HEK293 (cell line): Measurements from ENCODE around the gene SH3BP5L.

Source experiments
- ATF2 ChIP-seq: fragments of 450-650 bp; formaldehyde crosslinking; IDR thresholded peaks from 2 replicates; pipeline ENCODE4 v1.5.1; 2016; ENCODE audit warnings: missing biosample characterization, missing genetic modification characterization, low read depth
- GLI4 ChIP-seq: fragments of 450-650 bp; formaldehyde crosslinking; IDR thresholded peaks from 2 replicates; pipeline ENCODE4 v1.5.1; 2016; ENCODE audit warnings: missing biosample characterization, missing genetic modification characterization
- GLIS2 ChIP-seq: fragments of 450-650 bp; formaldehyde crosslinking; IDR thresholded peaks from 2 replicates; pipeline ENCODE4 v1.5.1; 2016; ENCODE audit warnings: missing biosample characterization, missing genetic modification characterization
- ZNF146 ChIP-seq: fragments of 450-650 bp; formaldehyde crosslinking; IDR thresholded peaks from 2 replicates; pipeline ENCODE4 v1.5.1; 2016; ENCODE audit warnings: missing biosample characterization, missing genetic modification characterization
- ZNF548 ChIP-seq: fragments of 450-650 bp; formaldehyde crosslinking; IDR thresholded peaks from 2 replicates; pipeline ENCODE4 v1.5.1; 2016; ENCODE audit warnings: missing biosample characterization, missing genetic modification characterization

DNA sequence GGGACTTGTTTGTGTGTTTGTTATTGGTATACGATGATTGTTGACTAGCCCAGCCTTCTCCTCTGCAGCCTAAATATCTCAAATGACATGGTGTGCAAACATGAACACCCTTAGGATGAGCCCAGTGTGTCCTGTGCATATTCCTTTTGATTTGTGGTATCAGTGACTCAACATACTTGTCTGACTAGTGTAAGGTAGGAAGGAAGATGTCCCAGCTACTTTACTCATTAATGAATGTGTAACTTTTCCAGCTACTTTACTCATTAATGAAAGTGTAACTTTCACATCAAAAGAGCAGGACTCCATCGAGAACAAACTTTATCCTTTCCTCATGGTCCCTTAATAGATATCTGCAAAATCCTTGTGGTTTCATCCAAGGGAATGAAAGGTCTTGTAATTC lies 35.9 kb upstream of the SH3BP5L start:
- no peak for TF ChIP-seq ZNF146
- no peak for TF ChIP-seq ZNF548
- no peak for TF ChIP-seq GLI4 (tag by site-specific recombination)
- no peak for TF ChIP-seq ATF2
- no peak for TF ChIP-seq GLIS2 (tag by site-specific recombination)
